NCI-H1092 (cell line): ENCODE results near the gene C22orf31.

Experiments used
- DNase-seq: peaks from one replicate; lab custom pipeline; 2025; lab: John Stamatoyannopoulos, UW

Gene C22orf31

GRCh38 chr22:29081517-29082236, 20.0 kb upstream of the C22orf31 start:
- DNase-seq, result no peak

GRCh38 chr22:29080106-29080975, 18.7 kb upstream of the C22orf31 start:
- DNase-seq, result no peak

GRCh38 chr22:29079218-29079901, 17.7 kb upstream of the C22orf31 start:
- peak; percentile 86 for DNase-seq

DNA sequence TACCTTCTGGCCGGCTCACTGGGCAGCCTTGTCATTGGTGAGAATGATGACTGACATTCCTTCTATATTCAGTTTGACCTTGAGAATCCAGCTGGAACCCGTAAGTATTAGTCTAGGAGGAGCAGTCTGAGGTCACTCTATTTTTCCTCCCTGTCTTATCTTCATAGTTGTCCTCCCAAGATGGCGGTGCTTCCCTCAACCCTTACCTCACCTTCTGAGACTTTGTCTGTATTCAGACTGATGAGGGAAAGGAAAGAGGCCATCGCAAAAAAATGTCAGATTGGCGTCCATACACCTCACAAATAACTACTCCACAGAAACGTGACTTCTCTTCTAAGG, 17.2 kb upstream of the C22orf31 start:
- no peak for DNase-seq

- no peak for DNase-seq
These were observed 16.6 kb upstream of the C22orf31 start for GRCh38 chr22:29078036-29078868.

GRCh38 chr22:29074276-29074772, 12.7 kb upstream of the C22orf31 start:
- DNase-seq, result no peak

GRCh38 chr22:29073618-29074275, 12.1 kb upstream of the C22orf31 start:
- DNase-seq, result no peak

- no peak for DNase-seq
These were observed 11.5 kb upstream of the C22orf31 start, which contains the start of gene KREMEN1 for GRCh38 chr22:29072979-29073617. KREMEN1 (plus strand) TSS chr22:29073035; CDS start chr22:29073131, 96 bp downstream.

DNA sequence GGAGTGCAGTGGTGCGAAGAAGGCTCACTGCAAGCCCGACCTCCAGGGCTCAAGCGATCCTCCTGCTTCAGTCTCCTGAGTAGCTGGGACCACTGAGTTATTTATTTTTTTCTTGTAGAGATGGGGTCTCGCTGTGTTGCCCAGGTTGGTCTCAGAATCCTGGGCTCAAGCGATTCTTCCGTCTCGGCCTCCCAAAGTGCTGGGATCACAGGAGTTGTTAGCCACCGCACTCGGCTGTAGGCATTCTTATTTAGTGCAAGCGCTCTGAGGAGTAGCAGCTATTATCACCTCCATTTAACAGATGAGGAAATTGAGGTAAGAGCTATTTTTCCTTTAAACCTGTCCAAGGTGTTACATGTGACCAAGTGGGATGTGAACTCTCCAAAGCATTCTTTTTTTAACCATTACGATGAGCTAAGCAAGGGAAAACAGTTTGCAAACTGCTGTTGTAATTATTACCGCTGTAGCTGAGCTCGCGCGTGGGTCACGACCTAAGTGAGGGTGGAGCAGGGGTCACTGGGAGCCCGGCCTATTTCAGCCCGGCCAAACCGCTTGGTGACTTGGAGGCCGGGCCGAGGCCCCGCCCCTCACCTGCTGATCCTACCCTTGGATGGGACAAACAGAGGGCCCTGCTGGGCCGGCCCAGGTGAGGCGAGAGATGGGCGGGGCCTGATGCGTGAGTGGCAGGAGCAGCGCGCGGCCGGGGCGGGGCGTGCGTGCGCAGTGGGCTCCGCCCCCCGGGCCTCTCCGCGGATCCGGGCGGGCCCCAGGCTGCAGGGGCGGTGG, 10.8 kb upstream of the C22orf31 start:
- peak; percentile 43 for DNase-seq

DNA sequence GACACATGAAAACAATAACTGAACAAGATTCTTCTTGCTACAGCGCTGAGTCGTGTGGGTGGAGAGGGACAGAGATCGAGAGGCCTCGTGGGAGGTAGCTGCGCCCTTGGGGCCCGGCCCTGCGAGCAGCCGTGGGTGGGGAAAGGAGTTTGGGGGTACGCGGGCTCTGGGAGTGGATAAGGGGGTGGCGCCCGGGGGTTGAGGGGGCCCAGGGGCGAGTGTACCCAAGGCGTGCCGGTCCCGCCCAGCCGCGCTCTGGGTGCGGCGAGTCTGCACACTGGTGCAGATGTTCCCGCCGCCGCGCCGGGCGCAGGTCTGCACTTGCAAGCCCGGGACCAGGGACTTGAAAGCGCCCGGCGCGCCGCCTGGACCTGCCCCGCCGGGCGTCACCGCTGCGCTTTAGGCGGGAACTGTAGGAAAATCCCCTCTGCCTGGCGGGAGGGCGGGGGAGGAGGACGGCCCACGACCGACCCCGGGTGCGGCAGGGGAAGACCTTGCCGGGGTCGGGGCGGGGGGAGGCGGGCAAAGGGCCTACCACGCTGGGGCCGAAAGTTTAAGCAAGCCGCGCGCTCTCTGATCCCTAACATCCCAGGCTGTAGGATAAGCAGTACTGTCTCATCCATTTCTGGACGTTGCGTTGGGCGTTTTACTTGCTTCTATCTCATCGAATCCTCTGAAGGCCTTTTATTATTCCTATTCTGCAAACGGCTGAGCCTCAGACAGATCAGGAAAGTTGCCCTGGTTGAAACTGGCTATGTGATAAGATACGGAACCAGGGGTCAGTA, 9.8 kb upstream of the C22orf31 start:
- DNase-seq, result no peak

DNA sequence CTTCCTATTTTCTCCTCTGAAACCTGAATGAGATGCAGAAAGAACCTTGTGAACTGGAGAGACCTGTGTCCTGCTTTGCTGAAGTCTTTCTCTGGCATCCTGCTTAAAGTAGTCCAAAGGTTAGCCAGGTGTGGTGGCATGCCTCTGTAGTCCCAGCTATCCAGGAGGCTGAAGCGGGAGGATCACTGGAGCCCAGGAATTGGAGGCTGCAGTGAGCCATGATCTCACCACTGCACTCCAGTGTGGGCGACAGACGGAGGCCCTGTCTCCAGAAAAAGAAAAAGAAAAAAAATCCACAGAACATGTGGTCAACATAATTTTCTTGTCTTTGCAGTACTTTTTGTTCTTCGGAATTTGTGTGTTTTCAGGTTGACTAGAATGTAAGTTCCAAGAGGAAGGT, 8.9 kb upstream of the C22orf31 start:
- no peak for DNase-seq

- DNase-seq, result no peak
These were observed 7.8 kb upstream of the C22orf31 start for GRCh38 chr22:29069463-29069862.

DNA sequence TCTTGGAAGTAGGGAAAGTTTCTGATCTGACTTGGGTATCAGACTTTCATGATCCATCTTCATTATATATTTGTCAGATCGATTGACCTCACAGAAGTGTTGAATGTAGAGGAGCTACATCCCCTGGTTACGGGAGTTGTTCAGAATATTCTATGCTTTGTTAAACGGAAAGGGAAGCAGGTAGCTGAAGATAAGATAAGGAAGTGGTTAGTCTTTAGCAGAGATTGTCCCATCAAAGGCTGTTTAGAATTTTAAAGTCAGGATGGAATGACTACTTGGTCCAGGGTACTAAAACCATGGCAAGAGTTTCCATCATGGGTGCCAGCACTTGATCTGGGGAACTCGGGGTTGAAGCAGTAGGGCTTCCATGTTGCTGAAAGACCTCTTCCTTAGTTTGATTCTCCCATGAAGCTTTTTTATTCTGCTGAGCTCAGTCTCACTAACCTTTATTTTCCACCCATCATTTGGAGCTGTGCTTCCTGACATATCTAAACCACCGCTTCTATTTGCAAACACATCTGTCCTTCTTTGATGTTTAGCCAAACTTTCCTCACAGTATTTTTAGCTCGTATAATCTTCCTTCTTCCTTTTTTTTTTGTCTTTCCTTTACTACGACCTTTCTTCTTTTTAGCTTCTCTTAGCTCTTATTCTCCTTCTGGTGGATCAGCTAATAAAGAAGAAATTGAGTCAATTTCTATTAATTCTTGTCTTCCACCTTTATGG, 4.0 kb upstream of the C22orf31 start:
- no peak for DNase-seq

DNA sequence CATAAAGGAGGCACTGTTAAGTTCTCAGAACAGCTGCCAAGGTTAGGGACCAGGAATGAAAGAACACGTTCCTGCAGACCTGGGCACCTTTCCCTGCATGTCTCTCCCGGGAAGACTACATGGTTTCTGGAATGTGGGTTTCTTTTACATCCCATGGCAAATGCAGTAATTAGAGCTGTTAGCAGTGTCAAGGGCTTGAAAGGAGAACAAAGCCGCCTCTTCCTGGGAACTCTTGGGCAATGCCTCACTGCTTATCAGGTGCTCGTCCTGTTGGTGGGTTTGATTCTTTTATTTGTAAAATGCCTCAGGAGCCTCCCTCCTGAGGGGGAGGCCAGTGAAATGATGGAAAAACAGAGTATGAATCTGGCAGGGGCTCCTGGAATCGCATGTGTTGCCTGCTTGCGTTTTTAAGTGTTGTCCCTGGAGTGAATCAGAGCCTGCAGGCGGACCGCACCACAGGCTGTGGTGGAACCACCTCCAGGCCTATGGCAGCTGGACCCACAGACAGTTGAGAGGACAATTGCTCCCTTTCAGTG, 723 bp upstream of the C22orf31 start:
- no peak for DNase-seq

GRCh38 chr22:29060931-29061330, 700 bp downstream of the C22orf31 start:
- no peak for DNase-seq

- no peak for DNase-seq
These were observed 1.3 kb downstream of the C22orf31 start for GRCh38 chr22:29060251-29060869.

- no peak for DNase-seq
These were observed 5.2 kb downstream of the C22orf31 start for GRCh38 chr22:29056472-29056871.
